Ishikawa (cell line): ENCODE results near the gene TXNDC11.

ENCODE experiments used
- CEBPB ChIP-seq: IDR thresholded peaks from 2 replicates; pipeline ENCODE4 v1.6.1; 2012
- CREB1 ChIP-seq: IDR thresholded peaks from 2 replicates; pipeline ENCODE4 v1.6.1; 2012; ENCODE audit warnings: low read depth
- EGR1 ChIP-seq: IDR thresholded peaks from 2 replicates; pipeline ENCODE4 v1.6.1; 2012
- EP300 ChIP-seq: IDR thresholded peaks from 2 replicates; pipeline ENCODE4 v1.6.1; 2012; ENCODE audit warnings: borderline replicate concordance
- FOXM1 ChIP-seq: IDR thresholded peaks from 2 replicates; pipeline ENCODE4 v1.6.1; 2012; ENCODE audit warnings: low read depth, borderline replicate concordance
- MAX ChIP-seq: IDR thresholded peaks from 2 replicates; pipeline ENCODE4 v1.6.1; 2012
- NFIC ChIP-seq: IDR thresholded peaks from 2 replicates; pipeline ENCODE4 v1.6.1; 2012
- RAD21 ChIP-seq: IDR thresholded peaks from 2 replicates; pipeline ENCODE4 v1.6.1; 2012; ENCODE audit warnings: low read depth
- REST ChIP-seq: IDR thresholded peaks from 2 replicates; pipeline ENCODE4 v1.6.1; 2012; ENCODE audit warnings: low read depth, mild to moderate bottlenecking
- TAF1 ChIP-seq: IDR thresholded peaks from 2 replicates; pipeline ENCODE4 v1.6.1; 2012; ENCODE audit warnings: low read depth, mild to moderate bottlenecking
- TCF12 ChIP-seq: IDR thresholded peaks from 2 replicates; pipeline ENCODE4 v1.6.1; 2012; ENCODE audit warnings: low read depth
- TEAD4 ChIP-seq: IDR thresholded peaks from 2 replicates; pipeline ENCODE4 v1.6.1; 2012
- USF1 ChIP-seq: IDR thresholded peaks from 2 replicates; pipeline ENCODE4 v1.6.1; 2012
- YY1 ChIP-seq: IDR thresholded peaks from 2 replicates; pipeline ENCODE4 v1.6.1; 2012; ENCODE audit warnings: low read depth
- ZBTB7A ChIP-seq: IDR thresholded peaks from 2 replicates; pipeline ENCODE4 v1.6.1; 2012; ENCODE audit warnings: low read depth

Gene TXNDC11

GRCh38 chr16:11674818-11675560 is 67.7 kb downstream of the TXNDC11 start:
- TF ChIP-seq FOXM1: no peak
- TF ChIP-seq USF1: no peak
- no peak for TF ChIP-seq ZBTB7A
- no peak for TF ChIP-seq MAX
- no peak for TF ChIP-seq NFIC
- TF ChIP-seq YY1: no peak
- no peak for TF ChIP-seq RAD21
- no peak for TF ChIP-seq TAF1
- no peak for TF ChIP-seq CREB1
- TF ChIP-seq EGR1: no peak
- no peak for TF ChIP-seq CEBPB
- no peak for TF ChIP-seq REST

GRCh38 chr16:11674001-11674817 is 68.4 kb downstream of the TXNDC11 start:
- TF ChIP-seq CREB1 (no peak), RAD21 (peak; percentile 21; the same call in 1 of the 2 replicates)

- TF ChIP-seq RAD21 (no peak), FOXM1 (no peak)
Observed at GRCh38 chr16:11673091-11674000, 69.3 kb downstream of the TXNDC11 start.

- TF ChIP-seq FOXM1: no peak
- no peak for TF ChIP-seq MAX
- no peak for TF ChIP-seq EGR1
- no peak for TF ChIP-seq EP300
- TF ChIP-seq RAD21: no peak
- TF ChIP-seq YY1: no peak
- TF ChIP-seq ZBTB7A: no peak
- TF ChIP-seq CREB1: no peak
- no peak for TF ChIP-seq TEAD4
- TF ChIP-seq CEBPB: no peak
- TF ChIP-seq TAF1: no peak
- no peak for TF ChIP-seq NFIC
- no peak for TF ChIP-seq TCF12
- TF ChIP-seq USF1: no peak
Observed at GRCh38 chr16:11672206-11673090, 70.2 kb downstream of the TXNDC11 start.

GRCh38 chr16:11671676-11672075 is 71.0 kb downstream of the TXNDC11 start:
- TF ChIP-seq TEAD4: no peak
- TF ChIP-seq TCF12: no peak
- TF ChIP-seq CREB1: no peak
- no peak for TF ChIP-seq RAD21
- no peak for TF ChIP-seq REST
- TF ChIP-seq YY1: no peak
- no peak for TF ChIP-seq NFIC
- TF ChIP-seq TAF1: no peak
- TF ChIP-seq FOXM1: no peak
- TF ChIP-seq USF1: no peak
- TF ChIP-seq ZBTB7A: no peak
